ENCODE data around the gene CLCN5. TPM values are rescaled to one million over a fixed set of nuclear protein-coding genes. Genes with fewer than 3 reads are reported as not detected.

The CLCN5 gene
- total and polyA plus RNA-seq, 10 of the 15 experiments (the other 5 are each of a cell fraction or from before 2014, with no cell fraction given) = 0.33 to 3.8 (median 2.6) TPM

DNA sequence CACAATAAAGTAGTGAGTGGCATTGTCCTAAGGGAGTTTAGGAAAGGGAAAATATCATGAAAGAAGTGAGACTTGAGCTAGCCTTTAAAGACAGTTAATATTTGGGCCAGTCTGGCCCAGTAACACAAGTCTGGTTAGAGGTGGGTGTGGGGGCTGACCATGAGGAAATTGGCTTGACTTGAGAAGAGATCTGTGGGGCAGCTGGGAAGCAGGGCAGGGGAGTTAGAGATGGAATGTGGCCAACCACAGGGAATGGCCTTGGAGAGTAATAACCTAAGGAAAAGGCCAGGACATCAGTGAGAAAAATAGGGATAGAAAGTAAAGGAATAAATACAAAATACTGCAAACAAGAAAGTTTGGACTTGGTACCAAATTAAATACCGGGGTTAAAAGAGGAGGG, 71.3 kb downstream of the CLCN5 start:
- Histone ChIP-seq H2AFZ (ENCODE audit: control insufficient read depth, low read depth, low read length) (no peak overlapping the region), H3K9me3 (replicated peaks; ENCODE audit: control insufficient read depth, insufficient read depth, low read length) (no peaks in the 10 kb centered on the region), H3K4me3 (no peak overlapping the region), H3K4me2 (ENCODE audit: control insufficient read depth, insufficient read depth) (no peak overlapping the region), H4K20me1 (ENCODE audit: control insufficient read depth, insufficient read depth) (no peaks in the 10 kb centered on the region), H3K27ac (ENCODE audit: control insufficient read depth, insufficient read depth) (no peak overlapping the region), H3K9ac (ENCODE audit: control insufficient read depth, insufficient read depth, low read length) (no peak overlapping the region), H3K79me2 (ENCODE audit: control insufficient read depth, insufficient read depth, low read length) (no peaks in the 10 kb centered on the region), H3K36me3 (ENCODE audit: control insufficient read depth in 2 of 2, insufficient read depth in 2 of 2, low read length in 1 of 2) (no peaks in the 10 kb centered on the region), H3K27me3 (replicated peaks in 1 of 2; ENCODE audit: control insufficient read depth in 2 of 2, insufficient read depth in 2 of 2, low read length in 1 of 2) (no peaks in the 10 kb centered on the region), H3K4me1 (ENCODE audit: control insufficient read depth, insufficient read depth, low read length) (no peaks in the 10 kb centered on the region)
- 42% methylated on average over 1 of the region's 1 CpG for WGBS (ENCODE audit: insufficient coverage, insufficient replicate concordance, low lambda C conversion rate, missing lambda C conversion rate)
- in situ Hi-C loops (cut with MboI) (no loop called here), intact Hi-C loops (cut with micrococcal nuclease; ENCODE audit: unreplicated experiment) (no loop called here)
- ChIA-PET POLR2A (no interaction called here), SMC1A (ENCODE audit: uncharacterized antibody, unreplicated experiment) (no interaction called here), RAD21 (ENCODE audit: unreplicated experiment) (no interaction called here), CTCF (interaction anchor here (1.0 kb wide), 1 partner anchor 74 kb away, joined by 3 read pairs; no protein-coding TSS in a partner anchor)
- ATAC-seq = no peak
- no peak for DNase-seq (ENCODE audit: low read depth, low spot score)
- BruUV-seq (replicated peaks) = no TSS peak
- no peak for FAIRE-seq
- TF ChIP-seq MEF2B (IDR thresholded peaks at IDR 0.05; ENCODE audit: partially characterized antibody, poor library complexity, severe bottlenecking) (no peak), SRF (IDR thresholded peaks at IDR 0.05; ENCODE audit: low read depth in 2 of 2, low read length in 2 of 2) (no peak), TCF3 (IDR thresholded peaks at IDR 0.05; ENCODE audit: borderline replicate concordance, insufficient read depth, low read depth, low read length) (no peak), GABPA (IDR thresholded peaks at IDR 0.05; ENCODE audit: low read depth) (no peak), FOXK2 (IDR thresholded peaks at IDR 0.05) (no peak), SMC3 (IDR thresholded peaks at IDR 0.05; ENCODE audit: borderline replicate concordance, low read length) (no peak), PBX3 (IDR thresholded peaks at IDR 0.05; ENCODE audit: insufficient replicate concordance, low read depth, low read length) (no peak), CBX3 (IDR thresholded peaks at IDR 0.05; ENCODE audit: borderline replicate concordance, low read depth) (no peak), BACH1 (IDR thresholded peaks at IDR 0.05; ENCODE audit: borderline replicate concordance) (no peak), PML (IDR thresholded peaks at IDR 0.05; ENCODE audit: low read length) (no peak), JUNB (IDR thresholded peaks at IDR 0.05) (no peak), ZNF207 (IDR thresholded peaks at IDR 0.05; ENCODE audit: borderline replicate concordance) (no peak), RELA (IDR thresholded peaks at IDR 0.05; ENCODE audit: borderline replicate concordance, partially characterized antibody) (no peak), SMARCA5 (IDR thresholded peaks at IDR 0.05) (no peak), ZBTB33 (IDR thresholded peaks at IDR 0.05) (no peak), KDM1A (IDR thresholded peaks at IDR 0.05; ENCODE audit: borderline replicate concordance) (no peak)
- TF ChIP-seq, protein P1, sequence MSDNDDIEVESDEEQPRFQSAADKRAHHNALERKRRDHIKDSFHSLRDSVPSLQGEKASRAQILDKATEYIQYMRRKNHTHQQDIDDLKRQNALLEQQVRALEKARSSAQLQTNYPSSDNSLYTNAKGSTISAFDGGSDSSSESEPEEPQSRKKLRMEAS (IDR thresholded peaks at IDR 0.05; ENCODE audit: low read depth, low read length) = no peak
- TF ChIP-seq, protein P2, sequence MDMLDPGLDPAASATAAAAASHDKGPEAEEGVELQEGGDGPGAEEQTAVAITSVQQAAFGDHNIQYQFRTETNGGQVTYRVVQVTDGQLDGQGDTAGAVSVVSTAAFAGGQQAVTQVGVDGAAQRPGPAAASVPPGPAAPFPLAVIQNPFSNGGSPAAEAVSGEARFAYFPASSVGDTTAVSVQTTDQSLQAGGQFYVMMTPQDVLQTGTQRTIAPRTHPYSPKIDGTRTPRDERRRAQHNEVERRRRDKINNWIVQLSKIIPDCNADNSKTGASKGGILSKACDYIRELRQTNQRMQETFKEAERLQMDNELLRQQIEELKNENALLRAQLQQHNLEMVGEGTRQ (IDR thresholded peaks at IDR 0.05; ENCODE audit: borderline replicate concordance, low read depth, low read length) = no peak
- TF ChIP-seq, protein P3, sequence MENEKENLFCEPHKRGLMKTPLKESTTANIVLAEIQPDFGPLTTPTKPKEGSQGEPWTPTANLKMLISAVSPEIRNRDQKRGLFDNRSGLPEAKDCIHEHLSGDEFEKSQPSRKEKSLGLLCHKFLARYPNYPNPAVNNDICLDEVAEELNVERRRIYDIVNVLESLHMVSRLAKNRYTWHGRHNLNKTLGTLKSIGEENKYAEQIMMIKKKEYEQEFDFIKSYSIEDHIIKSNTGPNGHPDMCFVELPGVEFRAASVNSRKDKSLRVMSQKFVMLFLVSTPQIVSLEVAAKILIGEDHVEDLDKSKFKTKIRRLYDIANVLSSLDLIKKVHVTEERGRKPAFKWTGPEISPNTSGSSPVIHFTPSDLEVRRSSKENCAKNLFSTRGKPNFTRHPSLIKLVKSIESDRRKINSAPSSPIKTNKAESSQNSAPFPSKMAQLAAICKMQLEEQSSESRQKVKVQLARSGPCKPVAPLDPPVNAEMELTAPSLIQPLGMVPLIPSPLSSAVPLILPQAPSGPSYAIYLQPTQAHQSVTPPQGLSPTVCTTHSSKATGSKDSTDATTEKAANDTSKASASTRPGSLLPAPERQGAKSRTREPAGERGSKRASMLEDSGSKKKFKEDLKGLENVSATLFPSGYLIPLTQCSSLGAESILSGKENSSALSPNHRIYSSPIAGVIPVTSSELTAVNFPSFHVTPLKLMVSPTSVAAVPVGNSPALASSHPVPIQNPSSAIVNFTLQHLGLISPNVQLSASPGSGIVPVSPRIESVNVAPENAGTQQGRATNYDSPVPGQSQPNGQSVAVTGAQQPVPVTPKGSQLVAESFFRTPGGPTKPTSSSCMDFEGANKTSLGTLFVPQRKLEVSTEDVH (IDR thresholded peaks at IDR 0.05; ENCODE audit: low read depth, partially characterized antibody) = no peak
